Stimulated activated CD4-positive, alpha-beta T cell treated with anti-CD3 and anti-CD28 coated beads, TNF-alpha, amount 100 ng/mL, for 1 hour (primary cell): Measurements from ENCODE around the gene SETBP1.

Experiments
- DNase-seq, 3 donors: peaks; one replicate each; pipeline ENCODE4 v3.0.0-alpha.2; 2020; ENCODE audit warnings: low read depth in 3 of 3, low spot score in 1 of 3

SETBP1 gene

GRCh38 chr18:44859263-44859662 is 178.6 kb downstream of the SETBP1 start:
- no peak for DNase-seq

DNA sequence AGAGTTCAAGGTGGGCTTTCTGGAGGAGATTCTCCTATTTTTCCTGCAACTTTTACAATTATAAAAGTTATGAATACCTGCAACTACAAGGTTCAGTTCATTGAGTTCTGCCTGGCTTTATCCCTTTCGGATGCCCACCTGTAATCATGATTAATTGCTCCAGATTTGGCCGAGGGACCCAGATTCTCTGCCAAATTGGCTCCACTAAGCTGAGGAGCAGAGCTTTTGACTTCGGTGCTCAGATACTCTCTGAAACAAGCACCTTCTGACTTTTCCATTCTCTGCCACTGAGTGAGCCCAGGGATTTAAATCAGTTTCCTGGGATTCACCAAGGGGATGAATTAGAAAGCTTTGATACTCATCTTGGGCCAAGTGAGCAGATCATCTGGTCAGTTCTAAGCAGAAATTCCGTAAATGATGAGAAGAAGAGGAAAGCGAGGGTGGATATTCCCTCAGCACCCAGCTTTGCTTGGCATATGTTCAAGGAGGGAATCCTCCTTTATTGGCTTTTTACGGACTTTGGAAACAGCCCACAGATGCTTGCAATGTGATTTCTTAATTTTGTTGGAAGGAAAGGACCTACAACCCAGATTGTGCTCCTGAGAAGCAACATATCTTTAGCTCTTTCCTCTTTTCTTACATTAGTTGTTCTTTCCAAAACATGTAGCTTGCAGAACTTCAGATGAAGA is 179.2 kb downstream of the SETBP1 start:
- DNase-seq: no peak

DNA sequence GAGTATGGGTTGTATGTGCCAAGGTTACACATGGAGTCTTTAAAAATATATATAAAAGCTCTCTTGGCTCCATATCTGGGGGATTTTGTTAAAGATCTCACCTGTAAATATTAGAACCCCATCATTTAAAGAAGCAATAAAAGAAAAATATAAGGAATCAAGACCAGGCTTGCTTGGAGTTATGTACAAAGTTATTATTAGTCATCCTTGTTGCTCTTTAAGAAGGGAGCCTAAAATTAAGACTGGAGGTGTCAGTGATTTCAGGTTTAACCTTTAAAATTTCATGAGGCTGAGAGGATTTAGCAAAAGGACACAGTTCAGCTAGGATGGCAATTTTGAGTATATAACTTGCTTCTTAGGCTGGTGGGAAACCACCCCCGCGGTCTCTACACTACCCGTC is 181.4 kb downstream of the SETBP1 start:
- no peak for DNase-seq

GRCh38 chr18:44866103-44866502 is 185.4 kb downstream of the SETBP1 start:
- no peak for DNase-seq

- no peak for DNase-seq
Observed at GRCh38 chr18:44869533-44869932, 188.8 kb downstream of the SETBP1 start.

- no peak for DNase-seq
Observed at GRCh38 chr18:44870631-44871502, 190.2 kb downstream of the SETBP1 start.

GRCh38 chr18:44871771-44872170 is 191.1 kb downstream of the SETBP1 start:
- DNase-seq: no peak

DNA sequence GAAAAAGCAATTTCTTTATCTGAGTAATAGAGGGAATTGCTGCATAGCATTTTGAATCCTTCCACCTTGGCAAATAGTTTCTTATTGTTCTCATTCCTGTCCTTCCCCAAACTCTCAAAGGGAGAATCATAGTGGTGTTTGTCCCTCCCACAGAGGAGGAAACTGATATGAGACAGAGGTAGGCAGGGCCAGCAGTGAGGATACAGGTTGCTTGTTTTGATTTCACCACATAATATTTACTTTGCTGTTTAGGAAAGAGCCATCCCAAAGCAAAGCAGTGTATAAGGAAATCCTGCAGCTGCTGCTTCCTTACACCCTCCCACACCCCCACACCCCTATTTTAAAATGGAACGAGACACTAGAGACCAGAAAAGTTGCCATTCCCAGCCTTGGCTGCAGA is 195.3 kb downstream of the SETBP1 start:
- no peak for DNase-seq

DNA sequence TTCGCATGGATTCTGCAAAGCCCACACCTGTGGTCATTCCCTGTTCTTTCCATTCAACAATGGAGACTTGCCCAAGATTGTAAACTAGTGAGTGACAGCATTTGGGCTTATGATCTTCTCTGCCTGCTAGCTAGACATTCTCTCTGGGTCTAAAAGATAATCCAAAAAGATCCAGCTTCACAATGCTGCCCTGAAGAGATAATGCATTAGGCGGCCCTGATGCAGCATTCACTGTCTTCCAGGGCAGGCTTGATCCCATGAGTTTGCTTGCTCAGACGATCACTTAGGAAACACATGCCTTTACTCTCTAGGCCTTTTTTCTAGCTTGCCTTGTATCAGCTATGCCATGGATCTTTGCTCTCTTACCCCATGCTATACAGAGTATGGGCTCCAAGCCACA is 196.1 kb downstream of the SETBP1 start:
- no peak for DNase-seq

GRCh38 chr18:44878335-44878734 is 197.6 kb downstream of the SETBP1 start:
- DNase-seq: no peak

- DNase-seq: no peak
Observed at GRCh38 chr18:44880170-44880569, 199.5 kb downstream of the SETBP1 start.

- DNase-seq: no peak
Observed at GRCh38 chr18:44881461-44882162, 200.9 kb downstream of the SETBP1 start.

DNA sequence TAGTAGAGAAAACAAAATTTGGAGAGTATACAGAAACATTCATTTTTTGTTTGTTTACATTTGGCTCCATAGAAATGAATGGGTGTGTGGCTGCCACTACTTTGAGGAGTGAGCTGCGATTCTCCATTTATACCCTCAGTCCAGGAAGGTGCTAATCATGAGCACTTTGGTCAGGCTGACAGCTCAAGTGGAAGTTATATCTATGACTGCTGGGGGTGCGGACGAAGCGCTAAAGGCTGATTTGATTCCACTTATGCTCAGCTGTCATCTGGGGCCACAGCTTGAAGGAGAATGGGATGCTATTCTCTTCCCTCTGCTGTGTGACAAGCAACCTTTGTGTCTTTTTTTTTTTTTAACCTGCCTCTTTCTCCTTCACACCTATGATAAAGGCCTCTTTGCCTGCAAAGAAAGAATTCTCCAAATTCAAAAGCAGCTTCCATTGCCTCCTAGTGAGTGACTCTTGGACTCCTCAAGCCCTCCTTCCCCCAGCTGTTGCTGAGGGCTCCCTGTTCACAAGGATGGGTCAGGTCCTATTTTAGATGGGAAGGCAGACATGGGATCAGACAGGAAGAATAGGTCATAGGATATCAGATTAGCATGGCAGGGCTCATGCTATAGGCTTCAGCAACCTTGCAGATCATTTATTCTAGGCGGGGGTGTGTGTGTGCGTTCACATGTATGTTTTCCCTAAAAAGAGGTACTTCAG is 201.6 kb downstream of the SETBP1 start:
- no peak for DNase-seq

DNA sequence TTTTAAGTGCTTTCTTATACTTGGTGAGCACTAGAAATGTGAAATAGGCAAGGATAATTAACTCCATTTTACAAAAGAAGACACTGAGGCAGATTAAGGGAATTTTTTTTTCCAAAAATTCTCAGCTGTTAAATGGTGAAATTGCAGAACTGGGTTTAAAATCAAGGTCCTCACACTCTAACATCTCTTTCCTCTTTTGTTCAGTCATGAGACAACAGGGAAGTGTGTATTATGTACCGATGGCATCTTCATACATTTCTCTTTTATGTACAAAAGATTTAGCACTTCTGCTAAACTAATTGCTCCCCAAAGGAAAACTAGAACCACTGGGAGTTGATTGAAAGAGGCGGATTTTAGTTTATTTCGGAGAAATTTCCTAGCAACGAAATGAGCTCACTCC is 203.0 kb downstream of the SETBP1 start:
- no peak for DNase-seq

DNA sequence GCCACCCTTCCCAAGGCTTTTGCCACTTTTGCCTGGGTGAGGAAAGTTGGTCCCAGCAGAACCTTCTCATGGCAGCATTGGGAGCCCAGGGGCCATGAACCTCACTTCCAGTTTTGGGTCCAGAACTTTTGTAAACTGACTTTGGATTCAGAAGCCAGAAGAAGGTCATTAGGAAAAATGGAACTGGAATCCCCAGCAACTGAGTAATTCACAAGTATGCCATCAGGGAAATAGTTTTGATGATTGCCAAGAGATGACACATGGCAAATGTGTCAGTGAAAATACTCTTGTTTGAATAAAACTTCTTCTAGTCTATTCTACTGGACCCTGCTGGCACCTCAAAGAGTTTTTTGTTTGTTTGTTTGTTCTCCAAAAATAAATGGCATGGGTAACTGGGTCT is 203.7 kb downstream of the SETBP1 start:
- no peak for DNase-seq

GRCh38 chr18:44885507-44885906 is 204.8 kb downstream of the SETBP1 start:
- DNase-seq: no peak

DNA sequence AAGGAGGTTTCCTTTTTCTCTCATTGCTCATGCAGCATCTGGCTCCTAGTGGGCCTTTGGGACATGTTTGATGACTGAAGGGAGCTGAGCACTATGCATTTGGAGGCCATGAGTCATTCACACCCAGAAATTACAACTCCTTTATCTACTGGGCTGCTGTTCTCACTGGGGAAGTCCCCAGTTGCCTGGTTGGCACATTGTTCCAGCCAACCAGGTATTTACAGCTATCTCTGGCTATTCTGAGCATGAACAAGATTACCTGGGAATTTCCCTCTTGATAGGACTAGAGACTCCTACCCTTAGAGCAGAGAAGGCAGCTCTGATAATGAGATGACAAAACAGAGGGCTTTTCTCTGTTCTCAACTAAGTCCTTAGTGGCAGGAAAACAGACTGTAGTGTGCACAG is 206.5 kb downstream of the SETBP1 start:
- no peak for DNase-seq

DNA sequence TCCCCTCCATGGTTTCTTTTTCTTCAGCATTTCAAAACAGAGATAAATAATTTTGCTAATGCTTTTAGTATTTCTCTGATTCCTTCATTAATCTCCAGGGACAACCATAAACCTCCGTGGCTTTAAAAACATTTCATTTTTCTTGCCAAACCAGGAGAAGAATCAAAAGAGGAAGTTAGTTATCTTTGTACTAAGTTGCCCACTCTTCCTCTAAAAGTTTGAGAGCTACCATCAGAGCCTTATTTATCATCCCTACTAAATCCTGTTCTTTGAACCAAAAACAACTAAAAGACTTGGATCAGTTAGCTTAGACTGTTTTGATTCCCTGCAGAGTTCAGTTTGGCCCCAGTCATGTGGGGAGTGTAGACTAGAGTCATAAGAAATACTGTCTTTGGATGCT is 208.4 kb downstream of the SETBP1 start:
- no peak for DNase-seq

GRCh38 chr18:44893045-44893706 is 212.5 kb downstream of the SETBP1 start:
- DNase-seq: no peak

DNA sequence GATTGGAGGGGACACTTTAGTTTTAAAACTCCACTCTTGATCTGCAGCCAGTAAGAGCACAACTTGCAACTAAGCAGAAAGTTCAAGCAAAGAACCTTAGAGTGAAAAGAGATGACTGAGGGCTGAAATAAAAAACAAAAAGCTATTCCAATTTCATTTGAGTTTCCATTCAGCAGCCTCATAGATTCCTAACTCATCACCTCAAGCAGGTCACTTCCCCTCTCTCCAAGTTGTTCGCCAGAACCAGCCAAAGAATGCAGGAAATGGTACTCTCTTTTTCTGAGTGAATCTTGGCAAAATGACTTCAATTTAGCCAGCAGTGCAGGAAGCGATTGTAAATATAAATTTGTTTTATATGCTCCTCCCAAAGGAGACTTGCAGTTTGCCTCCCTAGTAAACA is 213.3 kb downstream of the SETBP1 start:
- no peak for DNase-seq
